Activated T-cell treated with anti-CD3 and anti-CD28 coated beads, Interleukin-2, amount 50 U/mL, for 48 hours (primary cell): ENCODE measurements around the gene STK33.

Source experiments
- DNase-seq, 2 experiments: peaks; one replicate each; pipeline ENCODE4 v3.0.0-alpha.2; 2020

The STK33 gene

GRCh38 chr11:8593935-8594909 lies at the start of gene STK33:
STK33 (minus strand) TSS chr11:8594228; CDS start chr11:8474905, 119,323 bp downstream.
- DNase-seq, result peak; percentile 63 to 69

- DNase-seq, result no peak
Measured at GRCh38 chr11:8642196-8642841, 48.3 kb upstream of the STK33 start.

- DNase-seq, result peak in 1 of 2 experiments; percentile 24
Measured at GRCh38 chr11:8641332-8641731, 47.3 kb upstream of the STK33 start.

GRCh38 chr11:8640267-8640906 lies 46.4 kb upstream of the STK33 start:
- DNase-seq, result no peak

- no peak for DNase-seq
Measured at GRCh38 chr11:8639655-8640054, 45.6 kb upstream of the STK33 start.

- DNase-seq, result no peak
Measured at GRCh38 chr11:8638300-8638699, 44.3 kb upstream of the STK33 start.

GRCh38 chr11:8636127-8636526 lies 42.1 kb upstream of the STK33 start:
- no peak for DNase-seq

GRCh38 chr11:8634498-8634897 lies 40.5 kb upstream of the STK33 start:
- no peak for DNase-seq

- DNase-seq, result no peak
Measured at GRCh38 chr11:8631395-8632118, 37.5 kb upstream of the STK33 start.

GRCh38 chr11:8624698-8625097 lies 30.7 kb upstream of the STK33 start:
- DNase-seq, result no peak

- DNase-seq, result no peak
Measured at GRCh38 chr11:8621147-8621546, 27.1 kb upstream of the STK33 start.

GRCh38 chr11:8617063-8617462 lies 23.0 kb upstream of the STK33 start:
- DNase-seq, result no peak

- no peak for DNase-seq
Measured at GRCh38 chr11:8615291-8616032, 21.4 kb upstream of the STK33 start.

GRCh38 chr11:8614497-8614896 lies 20.5 kb upstream of the STK33 start:
- DNase-seq, result no peak

- DNase-seq, result no peak
Measured at GRCh38 chr11:8613036-8613435, 19.0 kb upstream of the STK33 start.

- DNase-seq, result no peak
Measured at GRCh38 chr11:8612522-8612921, 18.5 kb upstream of the STK33 start.

- no peak for DNase-seq
Measured at GRCh38 chr11:8610532-8611116, 16.6 kb upstream of the STK33 start.

- no peak for DNase-seq
Measured at GRCh38 chr11:8608652-8609051, 14.6 kb upstream of the STK33 start.

GRCh38 chr11:8605971-8606563 lies 12.0 kb upstream of the STK33 start:
- DNase-seq, result no peak

- DNase-seq, result peak; percentile 62 to 67
Measured at GRCh38 chr11:8604078-8604723, 10.2 kb upstream of the STK33 start.

GRCh38 chr11:8603696-8604077 lies 9.7 kb upstream of the STK33 start:
- DNase-seq, result no peak
